ENCODE measurements around the gene RINT1.
"Not testable (repeated sequence)": the region's sequence is repeated elsewhere in the genome, so short reads cannot be mapped to it uniquely, and the experiment has no call there.

RINT1 gene

DNA sequence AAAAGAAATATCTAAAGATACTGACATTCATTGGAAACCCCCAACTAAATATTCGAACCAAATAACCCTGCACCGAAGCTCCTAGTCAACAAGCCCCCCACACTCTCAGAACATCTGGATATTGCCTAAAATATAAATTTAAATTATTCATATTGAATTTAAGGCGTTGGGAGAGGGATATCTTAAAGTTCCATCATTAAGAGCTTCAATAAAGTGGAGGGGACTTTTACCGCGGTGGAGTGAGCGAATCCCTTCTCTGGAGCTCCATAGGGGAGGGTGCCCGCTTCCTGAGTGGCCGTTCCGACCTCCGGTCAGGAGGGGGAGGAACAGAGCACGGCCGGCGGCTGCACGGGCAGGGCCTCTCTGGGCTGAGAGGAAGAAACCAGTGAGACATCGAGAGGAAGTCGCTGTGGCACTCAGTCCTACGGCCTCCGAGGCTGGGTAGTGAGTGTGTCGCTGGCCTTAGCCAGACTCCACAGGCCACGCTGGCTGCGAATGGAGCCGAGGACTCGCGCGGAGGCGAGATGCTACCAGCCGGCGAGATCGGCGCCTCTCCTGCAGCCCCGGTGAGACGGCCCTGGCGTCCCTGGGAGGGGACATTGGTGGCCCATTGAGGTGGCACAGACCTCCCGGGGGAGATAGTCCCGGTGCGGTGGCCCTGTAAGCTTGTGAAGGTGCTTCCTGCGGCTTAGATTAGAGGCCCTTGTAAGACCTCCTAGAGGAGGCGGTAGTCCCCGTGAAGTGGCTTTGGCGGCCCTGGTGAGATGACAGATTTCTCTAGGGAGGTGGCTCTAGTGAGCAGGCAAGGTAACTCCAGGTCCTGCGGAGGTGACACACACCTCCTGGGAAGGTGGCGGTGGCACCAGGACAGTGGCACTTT, at the start of gene RINT1:
RINT1 (plus strand) TSS at position 410 of the 880 bp plus-strand sequence; CDS start at position 525, 115 bp downstream.
- DNase-seq: peak; percentile 92

GRCh38 chr7:105487579-105488571, 44.1 kb upstream of the RINT1 start:
- DNase-seq: peak; percentile 37

DNA sequence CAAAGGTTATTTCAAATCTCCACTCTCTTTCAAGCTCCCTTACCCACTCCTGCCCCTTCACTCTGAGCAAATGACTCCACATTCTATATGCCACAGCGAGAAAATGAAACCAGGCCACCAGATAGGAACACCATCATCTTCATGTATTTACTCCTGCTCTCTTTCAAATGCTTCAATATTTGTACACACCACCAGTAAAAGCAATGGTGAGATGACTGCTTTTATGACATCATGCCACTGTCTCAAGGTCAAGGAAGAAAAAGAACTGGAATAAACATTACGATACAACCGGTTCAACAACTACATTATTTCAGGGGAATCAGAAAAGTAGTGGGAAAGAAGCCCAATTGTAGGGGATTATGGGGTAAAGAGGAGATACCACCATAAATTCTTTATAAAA, 42.6 kb upstream of the RINT1 start:
- no peak for DNase-seq

DNA sequence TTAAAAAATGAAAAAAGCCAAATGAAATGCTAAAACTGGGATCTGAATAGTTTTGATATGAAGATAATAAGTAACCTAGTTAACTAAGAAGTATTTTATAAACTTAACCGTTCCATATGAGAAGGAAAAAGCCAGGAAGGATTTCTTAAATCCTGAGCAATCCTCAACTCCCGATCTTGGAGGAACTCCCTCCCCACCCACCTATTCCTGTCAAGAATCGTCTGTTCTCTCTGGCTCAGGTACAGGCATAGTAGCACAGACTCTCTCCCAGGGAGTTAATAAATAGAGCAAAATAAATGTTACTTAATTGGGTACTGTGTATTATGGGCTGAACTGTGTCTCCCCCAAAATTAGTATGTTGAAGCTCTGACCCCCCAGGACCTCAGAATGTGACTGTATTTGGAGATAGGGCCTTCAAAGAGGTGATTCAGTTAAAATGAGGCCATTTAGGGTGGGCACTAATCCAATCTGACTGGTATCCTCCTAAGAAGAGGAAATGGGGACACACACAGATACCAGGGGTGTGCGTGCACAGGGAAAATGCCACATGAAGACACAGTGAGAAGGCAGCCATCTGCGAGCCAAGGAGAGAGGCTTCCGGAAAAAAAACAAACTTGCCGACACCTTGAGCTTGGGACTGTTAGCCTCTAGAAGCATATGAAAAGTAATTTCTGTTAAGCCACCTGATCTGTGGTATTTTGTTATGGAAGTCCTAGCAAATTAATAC, 38.6 kb upstream of the RINT1 start:
- DNase-seq: no peak

- no peak for DNase-seq
Measured at GRCh38 chr7:105493923-105494315, 38.1 kb upstream of the RINT1 start.

- no peak for DNase-seq
Measured at GRCh38 chr7:105496521-105496920, 35.5 kb upstream of the RINT1 start.

- DNase-seq: no peak
Measured at GRCh38 chr7:105497016-105497415, 35.0 kb upstream of the RINT1 start.

DNA sequence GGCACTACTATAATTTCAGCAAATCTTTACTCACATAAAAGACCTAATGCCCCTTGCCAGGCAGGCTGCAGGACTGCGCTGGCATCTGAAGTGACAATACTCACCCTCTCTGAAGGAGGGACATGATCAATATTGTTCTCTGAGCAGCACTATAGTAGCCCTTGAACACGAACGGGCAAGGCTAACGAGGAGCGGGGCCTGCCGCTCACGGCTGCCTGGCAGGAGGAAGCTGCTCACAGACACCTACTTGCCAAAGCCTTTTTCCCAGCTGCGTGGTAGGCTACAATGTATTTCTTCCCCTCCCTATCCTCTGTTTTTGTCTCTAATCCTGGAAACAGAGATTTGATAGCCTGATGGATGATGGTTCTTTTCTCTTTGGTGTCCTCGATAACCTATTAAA, 29.8 kb upstream of the RINT1 start:
- DNase-seq: no peak

GRCh38 chr7:105512415-105512814, 19.6 kb upstream of the RINT1 start:
- DNase-seq: no peak

DNA sequence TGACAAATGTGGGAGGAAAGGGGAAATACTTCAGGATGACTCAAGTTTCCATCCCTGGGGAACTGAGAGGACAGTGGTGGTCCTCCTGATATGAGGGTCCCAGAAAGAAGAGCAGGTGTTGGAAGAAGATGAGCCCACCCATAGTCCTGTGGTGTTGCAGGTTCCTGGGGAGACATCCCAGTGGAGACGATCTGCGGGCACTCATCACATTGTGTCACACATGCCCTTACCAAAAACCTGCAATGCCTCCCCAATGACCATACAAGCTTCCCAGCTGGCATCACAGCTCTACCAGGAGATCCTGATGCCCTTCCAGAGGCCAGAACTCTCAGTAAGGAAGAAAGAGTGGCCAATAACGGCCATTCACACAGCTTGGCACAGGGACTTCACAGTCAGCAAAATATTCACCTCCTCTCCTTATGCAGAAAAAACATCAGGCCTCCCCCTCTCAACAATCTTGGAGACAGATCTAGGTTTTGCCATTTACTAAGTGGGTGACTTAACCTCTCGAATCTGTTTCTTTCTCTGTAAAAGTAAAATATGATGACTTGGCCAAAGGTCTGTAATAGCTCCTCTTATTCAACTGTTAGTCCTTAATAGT, 19.0 kb upstream of the RINT1 start:
- DNase-seq: no peak

- not testable (repeated sequence) for DNase-seq
Measured at GRCh38 chr7:105515610-105516009, 16.4 kb upstream of the RINT1 start.

DNA sequence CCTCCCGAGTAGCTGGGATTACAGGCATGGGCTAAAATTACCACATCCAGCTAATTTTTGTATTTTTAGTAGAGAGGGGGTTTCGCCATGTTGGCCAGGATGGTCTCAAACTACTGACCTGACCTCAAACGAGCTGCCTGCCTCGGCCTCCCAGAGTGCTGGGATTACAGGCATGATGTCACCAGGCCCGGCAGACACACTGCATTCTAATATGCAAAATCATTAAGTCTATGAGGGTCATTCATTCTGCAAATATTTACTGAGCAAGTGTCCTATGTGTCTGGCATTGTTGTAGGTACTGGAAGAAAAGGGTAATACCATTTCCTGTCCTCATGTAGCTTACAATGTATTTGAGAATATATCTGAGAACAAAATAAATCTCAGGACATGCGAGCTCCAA, 12.6 kb upstream of the RINT1 start:
- no peak for DNase-seq

GRCh38 chr7:105520620-105521019, 11.4 kb upstream of the RINT1 start:
- not testable (repeated sequence) for DNase-seq

DNA sequence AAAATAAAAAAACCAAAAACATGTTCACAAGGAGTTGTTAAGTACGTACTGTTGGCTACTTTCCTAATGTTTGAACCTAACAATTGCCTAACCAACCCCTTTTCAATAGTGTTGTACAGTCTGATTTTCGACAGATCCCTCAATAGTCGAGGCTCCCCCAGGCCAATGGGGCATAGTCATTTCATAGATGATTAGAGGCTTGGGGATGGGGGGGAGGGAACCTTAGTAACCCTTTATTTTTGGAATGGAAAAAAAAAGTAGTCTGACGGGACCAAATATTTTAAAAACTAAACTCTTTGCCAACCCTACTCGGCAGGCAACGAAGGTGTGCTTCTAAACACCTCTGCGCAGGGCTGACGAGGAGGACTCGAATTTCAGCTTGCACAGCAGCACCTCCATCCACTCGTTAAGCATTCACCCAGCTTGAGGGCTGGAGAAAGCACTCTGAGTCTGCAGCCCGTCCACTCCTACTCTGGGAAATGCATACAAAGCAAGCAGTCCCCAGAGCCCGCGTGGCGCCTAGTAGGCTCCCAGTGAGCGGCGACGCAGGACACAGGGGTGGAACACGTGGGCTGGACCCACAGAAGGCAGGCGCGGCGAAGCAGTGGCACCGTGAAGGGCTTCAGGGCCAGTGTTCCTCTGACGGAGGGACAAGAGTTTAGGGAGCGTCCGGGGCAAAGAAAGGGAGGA, 10.8 kb upstream of the RINT1 start:
- DNase-seq: peak; percentile 74

DNA sequence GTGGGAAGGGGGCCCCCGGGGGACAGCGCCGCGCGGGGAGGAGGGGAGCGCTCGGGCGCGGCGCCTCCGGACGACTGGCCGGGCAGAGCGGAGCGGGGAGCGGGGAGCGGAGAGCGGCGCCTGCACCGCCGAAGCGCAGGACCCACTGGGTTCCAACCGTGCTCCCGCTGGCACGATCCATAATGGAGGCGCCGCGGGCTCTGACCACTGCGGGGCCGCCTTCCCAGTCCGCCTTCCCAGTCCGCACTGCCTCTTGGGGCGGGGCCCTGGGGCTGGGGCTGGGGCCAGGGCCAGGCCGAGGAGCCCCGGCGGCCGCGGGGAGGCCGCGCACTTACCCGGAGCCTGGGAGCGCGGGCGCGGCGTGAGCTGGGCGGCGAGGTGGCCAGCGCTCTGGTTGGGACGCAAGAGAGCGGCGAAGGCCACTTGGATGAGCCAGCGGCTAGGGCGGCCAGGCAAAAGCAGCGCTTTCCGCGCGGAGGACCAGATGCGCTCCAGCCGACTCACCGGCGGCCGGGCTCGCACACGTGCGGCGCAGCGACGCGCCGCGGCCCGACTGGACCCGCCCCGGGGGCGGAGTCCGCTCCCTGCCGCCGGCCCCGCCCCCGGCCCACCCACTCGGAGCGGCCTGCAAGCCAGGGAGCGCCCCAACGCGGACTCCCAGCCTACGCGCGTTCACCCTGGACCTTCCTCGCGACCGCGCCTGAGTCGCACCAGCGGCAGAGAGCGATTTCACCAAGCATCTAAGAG, 10.1 kb upstream of the RINT1 start, which contains the start of gene PUS7:
PUS7 (minus strand) TSS at position 555 of the 747 bp plus-strand sequence. CDS start 13,759 bp downstream, outside the sequence.
- DNase-seq: peak; percentile 88

GRCh38 chr7:105524423-105524822, 7.6 kb upstream of the RINT1 start:
- DNase-seq: not testable (repeated sequence)

GRCh38 chr7:105524840-105525239, 7.2 kb upstream of the RINT1 start:
- DNase-seq: no peak

GRCh38 chr7:105527737-105528136, 4.3 kb upstream of the RINT1 start:
- DNase-seq: not testable (repeated sequence)

GRCh38 chr7:105530126-105530525, 1.9 kb upstream of the RINT1 start:
- no peak for DNase-seq

DNA sequence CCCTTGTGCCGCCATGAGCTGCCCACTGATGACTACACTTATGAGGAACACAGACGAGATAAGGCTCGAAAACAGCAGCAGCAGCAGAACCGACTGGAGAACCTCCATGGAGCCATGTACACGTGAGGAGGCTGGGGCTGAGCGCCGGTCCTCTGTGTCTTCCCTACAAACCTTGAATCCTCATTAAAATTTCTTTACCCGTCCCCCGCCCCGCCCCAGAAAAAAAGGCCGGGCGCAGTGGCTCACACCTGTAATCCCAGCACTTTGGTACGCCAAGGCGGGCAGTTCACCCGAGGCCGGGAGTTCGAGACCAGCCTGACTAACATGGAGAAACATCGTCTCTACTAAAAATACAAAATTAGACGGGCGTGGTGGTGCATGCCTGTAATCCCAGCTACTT, 1.5 kb upstream of the RINT1 start:
- DNase-seq: no peak
